GM23248 (cell line): ENCODE data around the gene TCF25. TPM values are rescaled to one million over a fixed set of nuclear protein-coding genes. Genes with fewer than 3 reads are reported as not detected.
"Not testable (repeated sequence)": the region's sequence is repeated elsewhere in the genome, so short reads cannot be mapped to it uniquely, and the experiment has no call there.

Source experiments
- DNase-seq: peaks from one replicate; pipeline ENCODE4 v3.0.0-alpha.2; 2015
- H2AFZ ChIP-seq: fragments of 200-600 bp; sonication (generic); 2 replicates; pipeline ENCODE4 v1.6.1; 2016; ENCODE audit warnings: antibody characterized with exemption
- H3F3A ChIP-seq: fragments of 200-600 bp; sonication (generic); 2 replicates; pipeline ENCODE4 v1.6.1; 2016; ENCODE audit warnings: mild to moderate bottlenecking, antibody characterized with exemption, mixed run types; ENCODE audit not compliant: insufficient read depth
- H3K27ac ChIP-seq: fragments of 200-600 bp; sonication (generic); 2 replicates; pipeline ENCODE4 v1.5.1; 2016; ENCODE audit warnings: mild to moderate bottlenecking
- H3K27me3 ChIP-seq: fragments of 200-600 bp; sonication (generic); replicated peaks from 2 replicates; pipeline ENCODE4 v1.6.1; 2016; ENCODE audit warnings: mild to moderate bottlenecking; ENCODE audit not compliant: insufficient read depth
- H3K36me3 ChIP-seq: fragments of 200-600 bp; sonication (generic); 2 replicates; pipeline ENCODE4 v1.6.1; 2016; ENCODE audit warnings: low read depth, mild to moderate bottlenecking
- H3K4me1 ChIP-seq: fragments of 200-600 bp; sonication (generic); 2 replicates; pipeline ENCODE4 v1.6.1; 2016; ENCODE audit warnings: mild to moderate bottlenecking; ENCODE audit not compliant: insufficient read depth
- H3K4me2 ChIP-seq: fragments of 200-600 bp; sonication (generic); one replicate; pipeline ENCODE4 v1.6.1; 2016; ENCODE audit warnings: mild to moderate bottlenecking; ENCODE audit not compliant: unreplicated experiment
- H3K4me3 ChIP-seq: fragments of 200-600 bp; sonication (generic); 2 replicates; pipeline ENCODE4 v1.5.1; 2016; ENCODE audit warnings: mild to moderate bottlenecking
- H3K79me2 ChIP-seq: fragments of 200-600 bp; sonication (generic); 2 replicates; pipeline ENCODE4 v1.6.1; 2016; ENCODE audit warnings: mild to moderate bottlenecking; ENCODE audit not compliant: insufficient read depth
- H3K9ac ChIP-seq: fragments of 200-600 bp; sonication (generic); 2 replicates; pipeline ENCODE4 v1.6.1; 2016; ENCODE audit warnings: mild to moderate bottlenecking
- H3K9me2 ChIP-seq: fragments of 200-600 bp; sonication (generic); 2 replicates; pipeline ENCODE4 v1.6.1; 2016; ENCODE audit warnings: mixed run types, mild to moderate bottlenecking, moderate library complexity; ENCODE audit not compliant: insufficient read depth
- H3K9me3 ChIP-seq: fragments of 200-600 bp; sonication (generic); one replicate; pipeline ENCODE4 v1.6.1; 2017; ENCODE audit warnings: low read depth
- H4K20me1 ChIP-seq: fragments of 200-600 bp; sonication (generic); 2 replicates; pipeline ENCODE4 v1.6.0; 2016; ENCODE audit not compliant: insufficient read depth
- EZH2 ChIP-seq: fragments of 200-600 bp; sonication (generic); IDR thresholded peaks from 2 replicates; pipeline ENCODE4 v1.6.1; 2018; ENCODE audit warnings: antibody characterized with exemption, mild to moderate bottlenecking; ENCODE audit not compliant: insufficient read depth, poor library complexity, severe bottlenecking
- EZH2phosphoT487 ChIP-seq: fragments of 200-600 bp; sonication (generic); IDR thresholded peaks from 2 replicates; pipeline ENCODE4 v1.6.1; 2018; ENCODE audit warnings: antibody characterized with exemption, moderate library complexity, mild to moderate bottlenecking, low read depth; ENCODE audit not compliant: insufficient read depth
- WGBS, 2 experiments: methylation state at CpG; one replicate each; pipeline ENCODE4 v1.1.6; 2015 to 2017; ENCODE audit warnings: low lambda C conversion rate in 2 of 2, low coverage in 1 of 2; ENCODE audit errors: missing lambda C conversion rate in 2 of 2; 5-methylcytosine and 5-hydroxymethylcytosine counted together
- in situ Hi-C: fragments of 300-500 bp; cut with MboI; formaldehyde crosslinking; loops from 2 replicates; pipeline ENCODE4 v1.15.0; 2020
- polyA plus RNA-seq: library from polyadenylated mRNA; unstranded; fragments of >200 nt; fragmentation: Nextera tagmentation; extraction: Ambion mirVana; gene quantifications from 2 replicates; pipeline ENCODE4 v1.2.1, GENCODE V29; 2016
- total RNA-seq: library from RNA; depleted of rRNA; stranded (reverse); fragments of >200 nt; shearing (Covaris generic); gene quantifications from 2 replicates; pipeline ENCODE4 v1.2.3, GENCODE V29; 2014; rRNA removed

TCF25 gene
- total RNA-seq: 143 and 166 TPM in 2 replicates
- 162 and 165 TPM in 2 replicates for polyA plus RNA-seq

DNA sequence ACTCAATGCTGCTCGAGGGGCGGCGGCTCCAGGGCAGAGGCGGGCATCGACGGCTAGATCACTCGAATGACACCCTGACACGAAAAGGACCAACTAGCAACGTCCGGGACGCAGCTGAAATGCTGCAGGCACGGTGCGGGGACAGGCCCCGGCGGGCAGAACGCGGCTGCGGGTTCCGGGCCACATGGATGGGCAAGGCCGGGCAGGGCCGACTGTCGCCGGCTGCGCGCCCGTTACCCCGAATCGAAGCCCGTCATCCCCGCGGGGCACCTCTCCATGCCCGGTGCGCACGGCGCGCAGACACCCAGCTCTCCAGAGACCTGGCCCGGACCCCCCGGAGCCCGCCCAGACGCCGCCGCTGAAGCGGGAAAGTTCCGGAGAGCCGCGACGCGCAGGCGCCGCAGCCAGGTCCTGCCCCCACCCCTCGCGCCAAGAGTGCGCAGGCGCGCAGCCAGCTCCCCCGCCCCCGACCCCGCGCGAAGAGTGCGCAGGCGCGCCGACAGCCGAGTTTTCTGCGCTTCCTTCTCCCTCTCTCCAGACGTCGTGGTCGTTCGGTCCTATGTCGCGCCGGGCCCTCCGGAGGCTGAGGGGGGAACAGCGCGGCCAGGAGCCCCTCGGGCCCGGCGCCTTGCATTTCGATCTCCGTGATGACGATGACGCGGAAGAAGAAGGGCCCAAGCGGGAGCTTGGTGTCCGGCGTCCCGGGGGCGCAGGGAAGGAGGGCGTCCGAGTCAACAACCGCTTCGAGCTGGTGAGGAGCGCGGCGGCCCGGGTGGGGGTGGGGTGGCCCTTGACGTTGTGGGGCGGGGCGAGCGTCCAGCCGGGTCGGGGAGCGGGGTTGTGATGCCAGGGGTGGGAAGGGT is at the start of gene TCF25:
Gene TCF25 (plus strand): TSS at position 484 of the 863 bp plus-strand sequence. CDS start 76 bp downstream, at position 560.
- H3K9me2 ChIP-seq: no peaks in the 10 kb centered on the region
- peak; percentile 91 for DNase-seq
- H4K20me1 ChIP-seq: peaks cover 14% of the 10 kb centered on the region; the same call in 1 of the 2 replicates
- peaks cover 19% of the 10 kb centered on the region for H3F3A ChIP-seq
- H3K9me3 ChIP-seq: no peaks in the 10 kb centered on the region
- H3K27ac ChIP-seq: peak within 1 kb of the TSS; percentile 100
- peaks cover 56% of the 10 kb centered on the region for H3K79me2 ChIP-seq
- peaks cover 12% of the 10 kb centered on the region; the same call in 1 of the 2 replicates for H3K4me1 ChIP-seq
- TF ChIP-seq EZH2phosphoT487: no peak
- no peak for TF ChIP-seq EZH2
- WGBS, 2 experiments: 0 to 2% methylated on average over 35 to 85 of the region's 104 CpGs
- in situ Hi-C loops: no loop called here
- peak within 1 kb of the TSS; percentile 78 for H3K4me2 ChIP-seq
- peak within 1 kb of the TSS; percentile 99 for H3K9ac ChIP-seq
- no peaks in the 10 kb centered on the region for H3K27me3 ChIP-seq
- H2AFZ ChIP-seq: peak within 1 kb of the TSS; percentile 75
- peak within 1 kb of the TSS; percentile 86 for H3K4me3 ChIP-seq
- H3K36me3 ChIP-seq: peaks cover 14% of the 10 kb centered on the region

GRCh38 chr16:89823824-89824148 is 49.6 kb upstream of the TCF25 start:
- H3F3A ChIP-seq, in situ Hi-C loops, H3K9ac ChIP-seq, H3K4me3 ChIP-seq, H3K79me2 ChIP-seq, H4K20me1 ChIP-seq, H3K9me3 ChIP-seq, H3K4me1 ChIP-seq, H3K27ac ChIP-seq, H3K27me3 ChIP-seq, H3K4me2 ChIP-seq, H3K36me3 ChIP-seq, H3K9me2 ChIP-seq, DNase-seq, H2AFZ ChIP-seq: not testable (repeated sequence)
- 80 to 85% methylated on average over 5 of the region's 5 CpGs for WGBS, 2 experiments

DNA sequence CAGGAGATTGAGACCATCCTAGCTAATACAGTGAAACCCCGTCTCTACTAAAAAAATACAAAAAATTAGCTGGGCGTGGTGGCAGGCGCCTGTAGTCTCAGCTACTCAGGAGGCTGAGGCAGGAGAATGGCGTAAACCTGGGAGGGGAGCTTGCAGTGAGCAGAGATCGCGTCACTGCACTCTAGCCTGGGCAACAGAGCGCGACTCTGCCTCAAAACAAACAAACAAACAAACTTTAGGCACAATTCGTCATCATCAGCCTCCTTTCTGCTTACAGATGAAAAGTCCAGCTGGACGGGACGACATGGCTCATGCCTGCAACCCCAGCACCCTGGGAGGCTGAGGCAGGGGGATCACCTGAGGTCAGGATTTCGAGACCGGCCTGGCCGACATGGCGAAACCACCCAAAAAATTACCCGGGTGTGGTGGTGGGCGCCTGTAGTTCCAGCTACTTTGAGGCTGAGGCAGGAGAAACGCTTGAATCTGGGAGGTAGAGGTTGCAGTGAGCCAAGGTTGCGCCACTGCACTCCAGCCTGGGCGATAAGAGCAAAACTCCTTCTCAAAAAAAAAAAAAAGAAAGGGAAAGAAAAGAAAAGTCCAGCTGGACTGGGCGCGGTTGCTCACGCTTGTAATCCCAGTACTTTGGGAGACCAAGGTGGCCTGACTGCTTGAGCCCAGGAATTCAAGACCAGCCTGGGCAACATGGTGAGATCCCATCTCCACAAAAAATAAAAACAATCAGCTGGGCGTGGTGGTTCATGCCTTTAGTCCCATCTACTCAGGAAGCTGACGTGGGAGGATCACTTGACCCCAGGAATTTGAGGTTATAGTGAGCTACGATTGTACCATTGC is 46.6 kb upstream of the TCF25 start:
- Histone ChIP-seq H3F3A (no peaks in the 10 kb centered on the region), H3K4me1 (no peaks in the 10 kb centered on the region), H3K27ac (no peak overlapping the region), H3K9ac (no peak overlapping the region), H3K4me3 (no peak overlapping the region), H2AFZ (no peak overlapping the region), H3K27me3 (no peaks in the 10 kb centered on the region), H3K79me2 (no peaks in the 10 kb centered on the region), H3K36me3 (no peaks in the 10 kb centered on the region), H4K20me1 (no peaks in the 10 kb centered on the region), H3K4me2 (no peak overlapping the region), H3K9me3 (no peaks in the 10 kb centered on the region), H3K9me2 (no peaks in the 10 kb centered on the region)
- TF ChIP-seq EZH2phosphoT487 (no peak), EZH2 (no peak)
- DNase-seq: no peak
- in situ Hi-C loops: no loop called here
- 90 to 94% methylated on average over 25 to 26 of the region's 26 CpGs for WGBS, 2 experiments

GRCh38 chr16:89827383-89828198 is 45.8 kb upstream of the TCF25 start:
- H3K4me2 ChIP-seq: peak overlapping the region; percentile 56
- no peaks in the 10 kb centered on the region for H3K9me2 ChIP-seq
- peak overlapping the region; percentile 39; the same call in 1 of the 2 replicates for H3K9ac ChIP-seq
- no peaks in the 10 kb centered on the region for H3K9me3 ChIP-seq
- H3K4me3 ChIP-seq: peak overlapping the region; percentile 67
- no peaks in the 10 kb centered on the region for H3K36me3 ChIP-seq
- DNase-seq: peak; percentile 55
- no peak overlapping the region for H3K27ac ChIP-seq
- no peaks in the 10 kb centered on the region for H3K4me1 ChIP-seq
- H3K79me2 ChIP-seq: no peaks in the 10 kb centered on the region
- H3K27me3 ChIP-seq: no peaks in the 10 kb centered on the region
- in situ Hi-C loops: no loop called here
- peak overlapping the region; percentile 59 for H2AFZ ChIP-seq
- TF ChIP-seq EZH2phosphoT487 (no peak), EZH2 (no peak)
- H3F3A ChIP-seq: no peaks in the 10 kb centered on the region
- H4K20me1 ChIP-seq: no peaks in the 10 kb centered on the region
- WGBS, 2 experiments: 18 to 19% methylated on average over 28 to 31 of the region's 43 CpGs
